Natural killer cell (primary cell): ENCODE results near the gene FOXP1. TPM values are rescaled to one million over a fixed set of nuclear protein-coding genes. Genes with fewer than 3 reads are reported as not detected.
A peak's percentile ranks its signal among the peaks of the same experiment; 100 is the strongest.

Experiments
- ATAC-seq, 3 donors: fragments of 150-1000 bp in 2 of 3; fragments of 200-7000 bp in 1 of 3; cut with Tn5 transposase; 1 replicate in 1 of 3; 2 replicates in 2 of 3; pipeline ENCODE4 v1.10.0; 2021; ENCODE audit warnings: mild to moderate bottlenecking in 2 of 3, moderate library complexity in 2 of 3
- DNase-seq, 2 donors: peaks; one replicate each; pipeline versions ENCODE4 v3.0.0 to v3.0.0-alpha.2; 2013 to 2021; ENCODE audit warnings: mixed read lengths in 1 of 2
- H3K27ac ChIP-seq: one replicate; pipeline ENCODE4 v1.5.1; 2013; ENCODE audit warnings: mild to moderate bottlenecking, low read length
- H3K27me3 ChIP-seq: one replicate; pipeline ENCODE4 v1.6.1; 2013; ENCODE audit warnings: low read length; ENCODE audit not compliant: control insufficient read depth, insufficient read depth
- H3K36me3 ChIP-seq: one replicate; pipeline ENCODE4 v1.6.1; 2013; ENCODE audit warnings: low read length; ENCODE audit not compliant: control insufficient read depth, insufficient read depth
- H3K4me1 ChIP-seq: one replicate; pipeline ENCODE4 v1.6.1; 2013; ENCODE audit warnings: low read length; ENCODE audit not compliant: control insufficient read depth, insufficient read depth
- H3K4me3 ChIP-seq: one replicate; pipeline ENCODE4 v1.5.1; 2013; ENCODE audit warnings: low read length
- H3K9me3 ChIP-seq: one replicate; pipeline ENCODE4 v1.6.1; 2013; ENCODE audit warnings: low read length; ENCODE audit not compliant: control insufficient read depth, insufficient read depth
- H3K27ac Mint-ChIP-seq, 2 donors: one replicate each; pipeline ENCODE4 v1.8.0; 2022; ENCODE audit warnings: mild to moderate bottlenecking in 2 of 2, mixed read lengths in 2 of 2, moderate library complexity in 1 of 2
- H3K27me3 Mint-ChIP-seq, 2 donors: one replicate each; pipeline ENCODE4 v1.8.0; 2022; ENCODE audit warnings: low read depth in 2 of 2, mixed read lengths in 2 of 2
- H3K36me3 Mint-ChIP-seq: one replicate; pipeline ENCODE4 v1.8.0; 2022; ENCODE audit warnings: mixed read lengths
- H3K4me1 Mint-ChIP-seq, 2 donors: one replicate each; pipeline ENCODE4 v1.8.0; 2022; ENCODE audit warnings: mixed read lengths in 2 of 2
- H3K4me3 Mint-ChIP-seq: one replicate; pipeline ENCODE4 v1.8.0; 2022; ENCODE audit warnings: mild to moderate bottlenecking, moderate library complexity, mixed read lengths
- H3K9me3 Mint-ChIP-seq, 2 donors: one replicate each; pipeline ENCODE4 v1.8.0; 2022; ENCODE audit warnings: mixed read lengths in 2 of 2
- CTCF ChIP-seq: fragments of 200-600 bp; IDR thresholded peaks from one replicate; pipeline ENCODE4 v1.8.0; 2022; ENCODE audit warnings: antibody characterized with exemption
- WGBS: methylation state at CpG from one replicate; pipeline ENCODE4 v1.1.7; 2013; ENCODE audit warnings: missing lambda C conversion rate; ENCODE audit not compliant: insufficient coverage; 5-methylcytosine and 5-hydroxymethylcytosine counted together
- intact Hi-C: fragments of 100-400 bp; cut with micrococcal nuclease; formaldehyde crosslinking; loops from one replicate; pipeline ENCODE4 v1.14.2; 2022
- total RNA-seq, 4 donors: library from RNA; stranded (reverse); fragments of 120-200 nt in 1 of 4; gene quantifications; one replicate each; pipeline versions ENCODE4 v1.2.3 to v1.2.4, GENCODE V29; 2013 to 2022

FOXP1 gene
- total RNA-seq, 3 donors from 2014 or later (not counting 1 experiment from before 2014, with no cell fraction given) = 166 to 185 (median 166) TPM

- Mint-ChIP-seq H3K27me3 (no peaks in the 10 kb centered on the region), H3K9me3 (no peaks in the 10 kb centered on the region), H3K4me3 (no peak overlapping the region), H3K36me3 (no peaks in the 10 kb centered on the region), H3K27ac (no peak overlapping the region), H3K4me1 (peaks cover 21 to 22% of the 10 kb centered on the region in 2 donors)
- Histone ChIP-seq H3K36me3 (no peaks in the 10 kb centered on the region), H3K4me1 (peaks cover 3% of the 10 kb centered on the region), H3K9me3 (no peaks in the 10 kb centered on the region), H3K4me3 (no peak overlapping the region), H3K27me3 (no peaks in the 10 kb centered on the region), H3K27ac (no peak overlapping the region)
- ATAC-seq (no peak), DNase-seq (peak in 1 of 2 donors; percentile 52)
- peak; percentile 26 for TF ChIP-seq CTCF
- WGBS = 46% methylated on average over 5 of the region's 5 CpGs
- intact Hi-C loops = loop anchor here (10.0 kb wide), 1 partner anchor 172 kb away; no protein-coding TSS in a partner anchor
These were observed 186.5 kb downstream of the FOXP1 start for GRCh38 chr3:71397046-71397445.

- H3K27me3 Mint-ChIP-seq = no peaks in the 10 kb centered on the region
- intact Hi-C loops = loop anchor here (10.0 kb wide), 1 partner anchor 171 kb away; no protein-coding TSS in a partner anchor
- no peak overlapping the region for H3K4me3 Mint-ChIP-seq
- peaks cover 10% of the 10 kb centered on the region for H3K4me1 ChIP-seq
- H3K27ac ChIP-seq = no peak overlapping the region
- WGBS = 78% methylated on average over 5 of the region's 7 CpGs
- no peak overlapping the region for H3K4me3 ChIP-seq
- no peak overlapping the region for H3K27ac Mint-ChIP-seq
- H3K36me3 Mint-ChIP-seq = no peaks in the 10 kb centered on the region
- H3K9me3 ChIP-seq = no peaks in the 10 kb centered on the region
- H3K4me1 Mint-ChIP-seq = peaks cover 31% of the 10 kb centered on the region in 2 donors
- no peaks in the 10 kb centered on the region for H3K9me3 Mint-ChIP-seq
- ATAC-seq = no peak
- no peak for DNase-seq
- TF ChIP-seq CTCF = no peak
- no peaks in the 10 kb centered on the region for H3K27me3 ChIP-seq
- no peaks in the 10 kb centered on the region for H3K36me3 ChIP-seq
These were observed 187.4 kb downstream of the FOXP1 start for GRCh38 chr3:71395927-71396695.

GRCh38 chr3:71395470-71395869, 188.1 kb downstream of the FOXP1 start:
- ATAC-seq (no peak), DNase-seq (no peak)
- Mint-ChIP-seq H3K36me3 (no peaks in the 10 kb centered on the region), H3K27ac (peak overlapping the region in 1 of 2 donors; percentile 17), H3K9me3 (no peaks in the 10 kb centered on the region), H3K4me3 (no peak overlapping the region), H3K4me1 (peaks cover 36 to 37% of the 10 kb centered on the region in 2 donors), H3K27me3 (no peaks in the 10 kb centered on the region)
- Histone ChIP-seq H3K9me3 (no peaks in the 10 kb centered on the region), H3K4me1 (peaks cover 13% of the 10 kb centered on the region), H3K36me3 (no peaks in the 10 kb centered on the region), H3K27ac (no peak overlapping the region), H3K4me3 (no peak overlapping the region), H3K27me3 (no peaks in the 10 kb centered on the region)
- intact Hi-C loops = loop anchor here (10.0 kb wide), 1 partner anchor 171 kb away; no protein-coding TSS in a partner anchor
- 100% methylated on average over 1 of the region's 3 CpGs for WGBS
- no peak for TF ChIP-seq CTCF
